NT2/D1 (cell line): ENCODE results near the gene TFF2.

Experiments used
- DNase-seq: peaks from one replicate; pipeline ENCODE4 v3.0.0-alpha.2; 2011; ENCODE audit warnings: low read depth, low spot score
- H3K27me3 ChIP-seq: 2 replicates; pipeline ENCODE4 v1.6.0; 2011; ENCODE audit warnings: mild to moderate bottlenecking; ENCODE audit not compliant: insufficient read length, insufficient read depth
- H3K36me3 ChIP-seq: 2 replicates; pipeline ENCODE4 v1.6.1; 2011; ENCODE audit warnings: mild to moderate bottlenecking, low read length, mixed read lengths; ENCODE audit not compliant: insufficient read depth, insufficient read length
- H3K4me1 ChIP-seq: 2 replicates; pipeline ENCODE4 v1.5.1; 2011; ENCODE audit not compliant: insufficient read depth, insufficient read length
- H3K4me3 ChIP-seq: 2 replicates; pipeline ENCODE4 v1.5.1; 2011; ENCODE audit warnings: low read depth; ENCODE audit not compliant: insufficient read length
- H3K9ac ChIP-seq: 2 replicates; pipeline ENCODE4 v1.6.0; 2011; ENCODE audit warnings: low read depth; ENCODE audit not compliant: insufficient read length
- H3K9me3 ChIP-seq: 2 replicates; pipeline ENCODE4 v1.5.1; 2011; ENCODE audit warnings: mild to moderate bottlenecking, low read length; ENCODE audit not compliant: insufficient read depth
- SUZ12 ChIP-seq: IDR thresholded peaks from 2 replicates; pipeline ENCODE4 v1.6.1; 2011; ENCODE audit not compliant: insufficient read length, insufficient read depth; ENCODE audit errors: extremely low read depth
- YY1 ChIP-seq: IDR thresholded peaks from 2 replicates; pipeline ENCODE4 v1.6.1; 2011; ENCODE audit not compliant: insufficient read length, insufficient read depth
- ZNF274 ChIP-seq: IDR thresholded peaks from 2 replicates; pipeline ENCODE4 v1.6.1; 2011; ENCODE audit warnings: mild to moderate bottlenecking, low read depth, low read length

Gene TFF2

GRCh38 chr21:42361286-42361685 lies 10.5 kb upstream of the TFF2 start:
- DNase-seq: no peak
- Histone ChIP-seq H3K9me3 (peaks cover 8% of the 10 kb centered on the region; the same call in 1 of the 2 replicates), H3K4me1 (peaks cover 16% of the 10 kb centered on the region), H3K27me3 (no peaks in the 10 kb centered on the region), H3K36me3 (no peaks in the 10 kb centered on the region), H3K4me3 (no peak overlapping the region), H3K9ac (no peak overlapping the region)
- no peak for TF ChIP-seq SUZ12
- no peak for TF ChIP-seq ZNF274
- TF ChIP-seq YY1: no peak

DNA sequence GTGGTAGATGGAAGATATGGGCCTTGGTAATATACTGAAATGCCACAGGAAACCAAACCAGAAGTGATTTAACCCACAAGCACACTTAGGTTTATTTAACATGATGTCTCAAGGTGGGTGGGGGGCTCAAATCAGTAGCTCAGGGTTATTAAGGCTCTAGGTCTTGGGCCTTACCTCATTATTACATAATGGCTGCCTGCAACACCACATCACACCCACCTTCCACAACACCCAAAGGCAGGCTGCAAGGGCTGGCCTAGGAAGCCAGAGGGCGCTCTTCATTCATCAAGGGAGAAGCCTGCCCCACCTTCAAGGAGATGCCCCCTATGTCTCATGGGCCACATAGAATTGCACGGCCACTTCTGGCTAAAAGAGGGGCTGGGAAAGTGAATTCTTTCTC lies 9.5 kb upstream of the TFF2 start:
- H3K36me3 ChIP-seq: no peaks in the 10 kb centered on the region
- H3K4me1 ChIP-seq: peaks cover 8% of the 10 kb centered on the region
- no peaks in the 10 kb centered on the region for H3K27me3 ChIP-seq
- peaks cover 8% of the 10 kb centered on the region; the same call in 1 of the 2 replicates for H3K9me3 ChIP-seq
- no peak for TF ChIP-seq ZNF274
- TF ChIP-seq YY1: no peak
- TF ChIP-seq SUZ12: no peak
- no peak overlapping the region for H3K4me3 ChIP-seq
- peak; percentile 36 for DNase-seq
- H3K9ac ChIP-seq: no peak overlapping the region

GRCh38 chr21:42358937-42359336 lies 8.1 kb upstream of the TFF2 start:
- TF ChIP-seq SUZ12 (no peak), ZNF274 (no peak), YY1 (no peak)

GRCh38 chr21:42358261-42358660 lies 7.5 kb upstream of the TFF2 start:
- peaks cover 8% of the 10 kb centered on the region; the same call in 1 of the 2 replicates for H3K9me3 ChIP-seq
- no peak for DNase-seq
- no peaks in the 10 kb centered on the region for H3K36me3 ChIP-seq
- no peaks in the 10 kb centered on the region for H3K27me3 ChIP-seq
- no peak overlapping the region for H3K4me3 ChIP-seq
- H3K4me1 ChIP-seq: peaks cover 3% of the 10 kb centered on the region
- no peak for TF ChIP-seq YY1
- no peak for TF ChIP-seq ZNF274
- TF ChIP-seq SUZ12: no peak
- no peak overlapping the region for H3K9ac ChIP-seq

More at GRCh38 chr21:42358937-42359336, 8.1 kb upstream of the TFF2 start:
- Histone ChIP-seq H3K4me3 (no peak overlapping the region), H3K4me1 (peaks cover 4% of the 10 kb centered on the region), H3K9me3 (peaks cover 8% of the 10 kb centered on the region; the same call in 1 of the 2 replicates), H3K9ac (no peak overlapping the region), H3K27me3 (no peaks in the 10 kb centered on the region), H3K36me3 (no peaks in the 10 kb centered on the region)
- no peak for DNase-seq

GRCh38 chr21:42357307-42357706 lies 6.5 kb upstream of the TFF2 start:
- H3K9ac ChIP-seq: no peak overlapping the region
- H3K27me3 ChIP-seq: no peaks in the 10 kb centered on the region

DNA sequence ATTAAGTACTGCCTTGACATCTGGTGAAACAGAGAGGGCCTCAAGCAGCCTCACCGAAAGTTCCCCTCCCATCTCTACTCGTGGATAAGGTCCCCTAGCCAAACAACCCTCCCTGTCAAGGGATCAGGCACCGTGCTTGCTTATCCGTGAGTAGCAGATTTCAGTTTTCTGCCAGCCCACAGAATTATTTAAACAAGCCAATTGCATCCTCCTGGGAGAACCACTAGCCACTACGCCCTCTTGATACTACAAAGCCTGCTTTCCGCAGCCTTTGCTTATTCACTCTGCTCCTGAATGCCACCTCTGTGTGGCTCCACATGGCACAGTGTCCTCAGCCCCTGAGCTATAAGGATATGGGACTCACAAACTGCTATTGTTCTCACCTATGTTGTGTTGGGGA lies 5.9 kb upstream of the TFF2 start:
- no peaks in the 10 kb centered on the region for H3K27me3 ChIP-seq
- DNase-seq: no peak
- H3K9me3 ChIP-seq: peaks cover 8% of the 10 kb centered on the region; the same call in 1 of the 2 replicates
- H3K9ac ChIP-seq: no peak overlapping the region
- TF ChIP-seq ZNF274: no peak
- no peak overlapping the region for H3K4me3 ChIP-seq
- H3K36me3 ChIP-seq: no peaks in the 10 kb centered on the region
- H3K4me1 ChIP-seq: peaks cover 2% of the 10 kb centered on the region

More at GRCh38 chr21:42357307-42357706, 6.5 kb upstream of the TFF2 start:
- no peak for DNase-seq
- no peak for TF ChIP-seq ZNF274
- TF ChIP-seq SUZ12: no peak
- TF ChIP-seq YY1: no peak
- Histone ChIP-seq H3K4me1 (peaks cover 2% of the 10 kb centered on the region), H3K36me3 (no peaks in the 10 kb centered on the region), H3K9me3 (peaks cover 8% of the 10 kb centered on the region; the same call in 1 of the 2 replicates), H3K4me3 (no peak overlapping the region)

DNA sequence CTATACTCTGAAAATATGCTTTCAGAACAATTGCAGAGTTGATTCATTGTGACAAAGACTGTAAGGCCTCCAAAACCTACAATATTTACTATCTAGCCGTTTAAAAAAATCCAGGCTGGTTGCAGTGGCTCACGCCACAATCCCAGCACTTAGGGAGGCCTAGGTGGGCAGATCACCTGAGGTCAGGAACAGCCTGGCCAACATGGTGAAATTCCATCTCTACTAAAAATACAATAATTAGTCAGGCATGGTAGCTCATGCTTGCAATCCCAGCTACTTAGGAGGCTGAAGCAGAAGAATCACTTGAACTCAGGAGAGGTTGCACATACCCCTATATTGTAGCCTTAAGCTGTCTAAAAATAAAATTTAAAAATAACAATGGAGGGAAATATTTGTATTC lies 5.3 kb upstream of the TFF2 start:
- TF ChIP-seq YY1 (no peak), SUZ12 (no peak), ZNF274 (no peak)
- peaks cover 8% of the 10 kb centered on the region; the same call in 1 of the 2 replicates for H3K9me3 ChIP-seq
- no peak overlapping the region for H3K4me3 ChIP-seq
- no peaks in the 10 kb centered on the region for H3K27me3 ChIP-seq
- no peaks in the 10 kb centered on the region for H3K36me3 ChIP-seq
- H3K9ac ChIP-seq: no peak overlapping the region
- H3K4me1 ChIP-seq: peaks cover 2% of the 10 kb centered on the region
- DNase-seq: no peak
